GM06990 (cell line): ENCODE results near the gene SPATA46.

Experiments
- DNase-seq: peaks from one replicate; pipeline ENCODE4 v3.0.0-alpha.2; 2011; ENCODE audit not compliant: insufficient read length; ENCODE audit errors: extremely low read depth
- H3K27me3 ChIP-seq: replicated peaks from 2 replicates; pipeline ENCODE4 v1.6.0; 2011; ENCODE audit warnings: low read length; ENCODE audit not compliant: control insufficient read depth, insufficient read depth
- H3K36me3 ChIP-seq: 2 replicates; pipeline ENCODE4 v1.5.1; 2011; ENCODE audit warnings: low read length; ENCODE audit not compliant: control insufficient read depth, insufficient read depth
- H3K4me3 ChIP-seq: replicated peaks from 2 replicates; pipeline ENCODE4 v1.5.1; 2011; ENCODE audit warnings: low read depth, mild to moderate bottlenecking, control low read depth, low read length
- TF ChIP-seq, protein P1 (sequence below): IDR thresholded peaks from 2 replicates; pipeline ENCODE4 v1.5.1; 2011; ENCODE audit warnings: low read length, control low read depth, mild to moderate bottlenecking, inconsistent platforms; ENCODE audit not compliant: insufficient read depth, poor library complexity, severe bottlenecking

SPATA46 gene

DNA sequence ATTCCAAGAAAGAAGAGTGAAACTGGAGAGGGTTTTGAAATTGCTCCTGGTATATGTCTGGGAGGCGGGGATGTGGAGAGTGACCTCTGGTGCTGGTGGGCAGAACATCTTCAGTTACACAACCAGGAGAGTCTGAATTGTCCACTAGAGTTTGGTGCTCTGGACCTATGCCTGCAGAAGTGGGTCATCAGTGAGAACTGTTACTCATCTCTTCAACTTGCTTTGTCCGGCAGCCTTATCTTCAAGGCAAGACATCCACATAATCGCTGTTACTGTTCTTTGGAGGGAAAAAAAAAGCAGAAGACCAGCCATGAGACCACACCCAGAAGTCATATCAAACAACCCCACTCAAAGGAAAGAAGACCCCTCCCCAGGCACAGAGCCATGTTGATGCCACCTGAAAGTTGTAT lies 20.4 kb upstream of the SPATA46 start:
- no peak overlapping the region for H3K4me3 ChIP-seq
- TF ChIP-seq, protein P1, sequence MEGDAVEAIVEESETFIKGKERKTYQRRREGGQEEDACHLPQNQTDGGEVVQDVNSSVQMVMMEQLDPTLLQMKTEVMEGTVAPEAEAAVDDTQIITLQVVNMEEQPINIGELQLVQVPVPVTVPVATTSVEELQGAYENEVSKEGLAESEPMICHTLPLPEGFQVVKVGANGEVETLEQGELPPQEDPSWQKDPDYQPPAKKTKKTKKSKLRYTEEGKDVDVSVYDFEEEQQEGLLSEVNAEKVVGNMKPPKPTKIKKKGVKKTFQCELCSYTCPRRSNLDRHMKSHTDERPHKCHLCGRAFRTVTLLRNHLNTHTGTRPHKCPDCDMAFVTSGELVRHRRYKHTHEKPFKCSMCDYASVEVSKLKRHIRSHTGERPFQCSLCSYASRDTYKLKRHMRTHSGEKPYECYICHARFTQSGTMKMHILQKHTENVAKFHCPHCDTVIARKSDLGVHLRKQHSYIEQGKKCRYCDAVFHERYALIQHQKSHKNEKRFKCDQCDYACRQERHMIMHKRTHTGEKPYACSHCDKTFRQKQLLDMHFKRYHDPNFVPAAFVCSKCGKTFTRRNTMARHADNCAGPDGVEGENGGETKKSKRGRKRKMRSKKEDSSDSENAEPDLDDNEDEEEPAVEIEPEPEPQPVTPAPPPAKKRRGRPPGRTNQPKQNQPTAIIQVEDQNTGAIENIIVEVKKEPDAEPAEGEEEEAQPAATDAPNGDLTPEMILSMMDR: no peak
- no peak for DNase-seq
- H3K36me3 ChIP-seq: no peaks in the 10 kb centered on the region
- no peaks in the 10 kb centered on the region; the same call in 1 of the 2 replicates for H3K27me3 ChIP-seq

DNA sequence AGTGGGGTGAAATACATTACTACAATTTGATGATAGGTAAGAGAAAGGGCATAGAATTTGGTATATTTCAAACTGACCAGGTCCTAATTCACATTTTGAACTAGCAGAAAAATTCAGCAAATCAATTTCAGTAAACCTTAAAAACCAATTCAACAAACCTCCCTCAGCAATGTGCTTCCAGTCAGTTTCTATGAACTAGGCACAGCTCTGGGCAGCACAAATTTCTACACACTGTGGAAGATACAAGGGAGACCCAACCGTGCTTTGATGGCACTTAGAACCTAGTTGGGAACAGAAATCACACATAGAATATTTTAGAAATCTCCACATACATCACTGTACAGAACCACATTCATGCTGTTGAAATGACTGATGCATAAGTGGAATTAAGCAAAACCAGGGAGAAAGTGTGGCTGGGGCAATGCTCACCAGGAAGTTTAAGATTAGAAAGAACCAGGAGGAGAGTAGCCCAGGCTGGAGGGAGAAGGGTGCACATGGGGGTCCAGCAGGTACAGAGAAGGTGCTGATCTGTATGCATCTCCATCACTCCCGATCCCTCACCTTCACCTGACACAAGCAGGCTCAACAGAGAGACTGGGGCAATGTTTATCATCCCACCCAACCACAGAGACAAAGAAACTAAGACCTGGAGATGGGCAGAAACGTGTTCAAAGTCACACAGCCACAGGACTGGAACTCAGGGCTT lies 19.7 kb upstream of the SPATA46 start:
- no peak for DNase-seq
- Histone ChIP-seq H3K36me3 (no peaks in the 10 kb centered on the region), H3K4me3 (no peak overlapping the region), H3K27me3 (no peaks in the 10 kb centered on the region; the same call in 1 of the 2 replicates)
- TF ChIP-seq, protein P1: no peak

DNA sequence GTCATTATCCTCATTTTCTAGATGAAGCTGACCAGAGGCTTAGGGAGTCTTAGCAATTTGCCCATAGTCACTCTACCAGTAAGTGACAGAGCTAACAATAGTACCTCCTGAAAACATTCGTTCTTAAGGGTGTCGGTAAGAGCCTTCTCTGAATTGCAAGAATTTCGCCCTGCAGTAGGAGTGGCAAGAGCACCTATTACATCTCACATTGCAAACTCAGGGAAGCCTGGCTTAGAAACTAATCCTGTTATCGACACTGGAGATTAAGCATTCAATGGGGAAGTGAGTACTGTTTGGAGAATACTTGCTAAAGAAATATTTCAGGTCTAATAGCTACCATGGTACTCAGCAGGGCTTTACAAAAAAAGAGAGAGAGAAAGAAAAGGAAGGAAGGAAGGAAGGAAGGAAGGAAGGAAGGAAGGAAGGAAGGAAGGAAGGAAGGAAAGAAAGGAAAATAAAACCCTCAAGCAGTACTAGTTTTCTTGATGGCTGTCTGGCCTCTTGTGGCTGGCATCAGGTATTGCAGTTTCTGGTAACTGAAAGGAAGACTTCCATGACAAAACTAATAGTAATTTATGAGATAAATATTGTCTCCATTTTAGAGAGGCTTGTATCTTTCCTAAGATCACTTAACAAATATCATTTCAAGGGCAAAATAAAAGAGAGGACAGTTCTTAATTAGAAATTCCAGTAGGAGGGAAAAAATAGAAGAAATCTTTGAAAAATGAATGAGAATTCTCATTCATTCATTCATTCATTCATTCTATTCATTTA lies 15.3 kb upstream of the SPATA46 start:
- H3K27me3 ChIP-seq: peaks cover 1% of the 10 kb centered on the region; the same call in 1 of the 2 replicates
- DNase-seq: no peak
- no peaks in the 10 kb centered on the region for H3K36me3 ChIP-seq
- TF ChIP-seq, protein P1: peak; percentile 76
- H3K4me3 ChIP-seq: no peak overlapping the region

DNA sequence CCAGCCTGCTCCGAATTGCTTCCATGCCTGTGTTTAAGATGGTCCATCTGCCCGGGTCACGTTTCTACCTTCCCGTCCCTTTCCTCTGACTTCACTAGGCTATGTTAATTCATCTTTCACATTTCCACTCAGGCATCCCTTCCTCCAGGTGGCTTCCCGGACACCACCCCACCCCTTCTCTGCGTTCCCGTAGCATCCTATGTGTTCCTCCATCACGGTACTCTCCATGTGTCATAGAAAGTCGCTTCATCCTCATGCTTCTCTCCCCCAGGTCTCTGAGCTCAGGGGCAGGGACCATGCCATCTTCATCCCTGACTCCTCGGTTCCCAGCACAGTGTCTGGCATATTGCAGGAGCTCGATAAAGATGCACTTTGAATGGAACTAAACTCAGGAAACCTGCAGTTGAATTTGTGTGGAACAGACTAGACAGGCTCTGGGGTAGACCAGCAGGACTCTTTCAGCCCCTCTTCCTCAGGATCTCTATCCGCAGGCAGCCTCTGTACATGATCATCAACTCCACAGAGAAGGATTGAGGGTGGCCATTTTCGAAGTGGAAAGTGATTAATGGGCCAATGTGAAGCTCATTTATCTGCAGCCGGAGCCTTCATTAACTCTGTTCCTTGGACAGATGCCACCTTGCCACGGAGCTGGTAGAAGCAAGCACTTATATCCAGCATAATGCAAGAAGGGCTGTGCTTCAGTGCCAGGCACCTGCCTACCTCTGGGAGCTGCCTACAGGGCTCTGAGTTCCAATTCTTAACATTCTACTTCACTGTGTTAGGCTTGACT lies 13.9 kb upstream of the SPATA46 start:
- TF ChIP-seq, protein P1: no peak
- Histone ChIP-seq H3K4me3 (no peak overlapping the region), H3K36me3 (no peaks in the 10 kb centered on the region), H3K27me3 (peaks cover 1% of the 10 kb centered on the region; the same call in 1 of the 2 replicates)
- DNase-seq: no peak

DNA sequence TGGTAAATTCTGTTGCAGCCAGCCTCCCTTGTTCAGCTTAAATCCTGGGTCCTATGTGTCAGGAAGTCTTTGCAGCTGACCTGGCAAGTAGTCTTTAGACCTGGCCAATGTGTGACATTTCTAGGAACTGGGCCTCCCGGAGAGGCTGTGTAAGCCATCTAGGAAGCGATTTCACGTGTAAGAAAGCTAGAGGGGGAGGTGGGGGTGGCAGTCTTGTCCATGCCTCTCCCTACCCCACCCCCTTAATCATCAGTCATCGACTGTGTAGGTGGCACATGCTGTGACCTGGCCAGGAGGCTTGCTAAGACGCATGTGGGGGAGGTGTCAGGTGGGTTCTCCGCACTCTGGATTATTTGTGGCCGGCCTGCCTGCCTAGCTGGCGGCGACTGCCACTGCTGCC lies 13.3 kb upstream of the SPATA46 start:
- no peak overlapping the region for H3K4me3 ChIP-seq
- TF ChIP-seq, protein P1: no peak
- no peak for DNase-seq
- H3K27me3 ChIP-seq: peaks cover 1% of the 10 kb centered on the region; the same call in 1 of the 2 replicates
- no peaks in the 10 kb centered on the region for H3K36me3 ChIP-seq
